Neural progenitor cell (in vitro differentiated cells): Measurements from ENCODE around the gene ITGA1.

Experiments
- EZH2 ChIP-seq: fragments of 200-600 bp; sonication (generic); IDR thresholded peaks from 2 replicates; pipeline ENCODE4 v1.6.1; 2017; ENCODE audit warnings: antibody characterized with exemption, mild to moderate bottlenecking, moderate library complexity
- EZH2phosphoT487 ChIP-seq: fragments of 200-600 bp; sonication (generic); IDR thresholded peaks from 2 replicates; pipeline ENCODE4 v1.6.1; 2017; ENCODE audit warnings: antibody characterized with exemption

- TF ChIP-seq EZH2: no peak
- TF ChIP-seq EZH2phosphoT487: no peak
Observed at GRCh38 chr5:52748590-52748989, 39.1 kb upstream of the ITGA1 start.
